Chondrocyte (in vitro differentiated cells): Measurements from ENCODE around the gene SLC22A23. TPM values are rescaled to one million over a fixed set of nuclear protein-coding genes. Genes with fewer than 3 reads are reported as not detected.
A peak's percentile ranks its signal among the peaks of the same experiment; 100 is the strongest.

Experiments used
- DNase-seq: peaks from one replicate; pipeline ENCODE4 v3.0.0; 2021; ENCODE audit warnings: mixed read lengths, low spot score
- H3K27ac Mint-ChIP-seq: one replicate; pipeline ENCODE4 v1.8.0; 2021; ENCODE audit warnings: mild to moderate bottlenecking, moderate library complexity, mixed read lengths; ENCODE audit not compliant: unreplicated experiment
- H3K27me3 Mint-ChIP-seq: 2 replicates; pipeline ENCODE4 v1.8.0; 2021; ENCODE audit warnings: low read depth, mixed read lengths
- H3K36me3 Mint-ChIP-seq: 2 replicates; pipeline ENCODE4 v1.8.0; 2021; ENCODE audit warnings: low read depth, mixed read lengths
- H3K4me1 Mint-ChIP-seq: 2 replicates; pipeline ENCODE4 v1.8.0; 2021; ENCODE audit warnings: low read depth, mild to moderate bottlenecking, mixed read lengths
- H3K4me3 Mint-ChIP-seq: one replicate; pipeline ENCODE4 v1.8.0; 2021; ENCODE audit warnings: mild to moderate bottlenecking, moderate library complexity, mixed read lengths; ENCODE audit not compliant: unreplicated experiment
- H3K9me3 Mint-ChIP-seq: 2 replicates; pipeline ENCODE4 v1.8.0; 2021; ENCODE audit warnings: low read depth, mixed read lengths
- total RNA-seq: library from RNA; stranded (reverse); gene quantifications from 3 replicates; pipeline ENCODE4 v1.2.1, GENCODE V29; 2021
- TF ChIP-seq, protein P1 (sequence below): fragments of 200-600 bp; sonication (generic); IDR thresholded peaks from 2 replicates; pipeline ENCODE4 v1.5.0; 2021; ENCODE audit warnings: antibody characterized with exemption, mild to moderate bottlenecking, moderate library complexity

SLC22A23 gene
- total RNA-seq, 1 donor from 2014 or later, result 36.4 TPM

DNA sequence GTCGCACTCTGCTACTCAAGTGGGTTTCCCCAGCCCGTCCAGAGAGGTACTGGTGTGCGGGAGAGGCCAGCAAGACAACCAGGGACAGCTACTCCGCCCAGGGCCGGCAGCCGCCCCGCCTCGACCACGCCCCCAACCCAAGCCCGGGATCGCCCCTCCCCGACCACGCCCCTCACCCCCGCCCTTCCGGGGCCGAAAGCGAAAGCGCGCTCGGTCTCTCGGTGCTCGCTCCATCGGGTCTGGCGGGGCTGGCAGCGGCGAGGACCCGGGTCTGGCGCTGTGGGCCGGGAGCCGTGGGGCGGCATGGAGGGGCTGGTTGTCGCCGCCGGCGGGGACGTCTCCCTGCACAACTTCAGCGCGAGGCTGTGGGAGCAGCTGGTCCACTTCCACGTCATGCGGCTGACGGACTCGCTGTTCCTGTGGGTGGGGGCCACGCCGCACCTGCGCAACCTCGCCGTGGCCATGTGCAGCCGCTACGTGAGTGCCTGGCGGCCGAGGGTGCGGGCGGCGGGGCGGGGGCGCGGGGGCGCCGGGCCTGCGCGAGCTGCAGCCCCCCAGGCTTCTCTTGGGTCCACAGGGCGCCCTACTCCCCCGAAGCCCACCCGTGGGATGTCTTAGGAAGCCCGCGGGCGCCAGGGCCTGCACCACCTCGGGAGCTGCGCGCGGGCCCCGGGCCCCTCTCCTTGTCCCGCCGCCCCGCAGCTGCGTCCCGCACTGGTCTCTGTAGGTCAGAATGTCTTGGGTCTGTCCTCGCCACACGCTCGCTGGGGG is 197.9 kb downstream of the SLC22A23 start, which contains the start of gene PSMG4:
Gene PSMG4 (plus strand): TSS at position 228 of the 771 bp plus-strand sequence. CDS start 76 bp downstream, at position 304.
- H3K27me3 Mint-ChIP-seq, result no peaks in the 10 kb centered on the region
- TF ChIP-seq, protein P1, sequence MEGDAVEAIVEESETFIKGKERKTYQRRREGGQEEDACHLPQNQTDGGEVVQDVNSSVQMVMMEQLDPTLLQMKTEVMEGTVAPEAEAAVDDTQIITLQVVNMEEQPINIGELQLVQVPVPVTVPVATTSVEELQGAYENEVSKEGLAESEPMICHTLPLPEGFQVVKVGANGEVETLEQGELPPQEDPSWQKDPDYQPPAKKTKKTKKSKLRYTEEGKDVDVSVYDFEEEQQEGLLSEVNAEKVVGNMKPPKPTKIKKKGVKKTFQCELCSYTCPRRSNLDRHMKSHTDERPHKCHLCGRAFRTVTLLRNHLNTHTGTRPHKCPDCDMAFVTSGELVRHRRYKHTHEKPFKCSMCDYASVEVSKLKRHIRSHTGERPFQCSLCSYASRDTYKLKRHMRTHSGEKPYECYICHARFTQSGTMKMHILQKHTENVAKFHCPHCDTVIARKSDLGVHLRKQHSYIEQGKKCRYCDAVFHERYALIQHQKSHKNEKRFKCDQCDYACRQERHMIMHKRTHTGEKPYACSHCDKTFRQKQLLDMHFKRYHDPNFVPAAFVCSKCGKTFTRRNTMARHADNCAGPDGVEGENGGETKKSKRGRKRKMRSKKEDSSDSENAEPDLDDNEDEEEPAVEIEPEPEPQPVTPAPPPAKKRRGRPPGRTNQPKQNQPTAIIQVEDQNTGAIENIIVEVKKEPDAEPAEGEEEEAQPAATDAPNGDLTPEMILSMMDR, result no peak
- H3K4me1 Mint-ChIP-seq, result peaks cover 34% of the 10 kb centered on the region
- peaks cover 4% of the 10 kb centered on the region for H3K9me3 Mint-ChIP-seq
- peak within 1 kb of the TSS; percentile 93 for H3K4me3 Mint-ChIP-seq
- peak within 1 kb of the TSS; percentile 92 for H3K27ac Mint-ChIP-seq
- H3K36me3 Mint-ChIP-seq, result no peaks in the 10 kb centered on the region
- peak; percentile 97 for DNase-seq

DNA sequence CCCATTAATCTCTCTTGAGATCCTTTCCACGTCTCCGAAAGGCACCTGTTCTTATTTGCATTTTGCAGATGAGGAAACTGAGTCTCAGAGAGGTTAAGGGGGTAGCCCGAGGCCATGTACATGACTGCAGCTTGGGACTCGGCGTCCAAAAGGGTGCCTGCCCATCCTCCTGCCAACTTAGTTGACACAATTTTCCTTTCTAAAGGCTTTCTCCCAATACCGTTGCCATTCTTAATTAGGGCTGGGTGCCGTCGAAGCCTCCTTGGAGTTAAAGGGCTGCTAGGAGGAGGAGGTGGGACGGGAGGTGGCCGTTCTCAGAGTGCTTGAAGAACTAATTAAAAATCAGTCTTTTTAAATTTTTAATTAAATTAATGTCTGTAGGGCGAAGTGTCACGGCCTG is 198.6 kb downstream of the SLC22A23 start:
- no peak overlapping the region for H3K27ac Mint-ChIP-seq
- H3K27me3 Mint-ChIP-seq, result no peaks in the 10 kb centered on the region
- TF ChIP-seq, protein P1, result no peak
- no peaks in the 10 kb centered on the region for H3K36me3 Mint-ChIP-seq
- H3K4me3 Mint-ChIP-seq, result peak overlapping the region; percentile 65
- peaks cover 4% of the 10 kb centered on the region for H3K9me3 Mint-ChIP-seq
- peaks cover 30% of the 10 kb centered on the region for H3K4me1 Mint-ChIP-seq
- DNase-seq, result no peak

DNA sequence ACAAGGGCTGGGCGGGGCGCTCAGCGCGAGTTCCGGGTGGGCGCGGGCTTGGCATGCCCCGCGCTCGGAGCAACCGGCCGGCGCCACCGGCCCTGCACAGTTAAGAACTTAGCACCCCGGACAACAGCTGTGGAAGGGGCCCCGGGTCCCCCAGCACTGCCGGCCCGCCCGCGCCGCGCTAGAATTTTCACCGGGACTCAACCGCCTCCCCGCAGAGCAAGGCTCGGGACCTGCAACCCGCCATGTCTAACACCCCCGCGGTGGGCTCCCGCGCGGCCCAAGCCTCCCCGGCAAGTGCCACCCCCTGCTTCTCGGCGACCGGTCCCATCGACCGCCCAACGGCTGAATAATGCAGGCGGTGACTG is 203.3 kb downstream of the SLC22A23 start:
- Mint-ChIP-seq H3K4me3 (no peak overlapping the region), H3K9me3 (peaks cover 4% of the 10 kb centered on the region), H3K36me3 (no peaks in the 10 kb centered on the region), H3K27me3 (no peaks in the 10 kb centered on the region), H3K27ac (no peak overlapping the region), H3K4me1 (peaks cover 19% of the 10 kb centered on the region)
- TF ChIP-seq, protein P1, result no peak
- DNase-seq, result no peak

DNA sequence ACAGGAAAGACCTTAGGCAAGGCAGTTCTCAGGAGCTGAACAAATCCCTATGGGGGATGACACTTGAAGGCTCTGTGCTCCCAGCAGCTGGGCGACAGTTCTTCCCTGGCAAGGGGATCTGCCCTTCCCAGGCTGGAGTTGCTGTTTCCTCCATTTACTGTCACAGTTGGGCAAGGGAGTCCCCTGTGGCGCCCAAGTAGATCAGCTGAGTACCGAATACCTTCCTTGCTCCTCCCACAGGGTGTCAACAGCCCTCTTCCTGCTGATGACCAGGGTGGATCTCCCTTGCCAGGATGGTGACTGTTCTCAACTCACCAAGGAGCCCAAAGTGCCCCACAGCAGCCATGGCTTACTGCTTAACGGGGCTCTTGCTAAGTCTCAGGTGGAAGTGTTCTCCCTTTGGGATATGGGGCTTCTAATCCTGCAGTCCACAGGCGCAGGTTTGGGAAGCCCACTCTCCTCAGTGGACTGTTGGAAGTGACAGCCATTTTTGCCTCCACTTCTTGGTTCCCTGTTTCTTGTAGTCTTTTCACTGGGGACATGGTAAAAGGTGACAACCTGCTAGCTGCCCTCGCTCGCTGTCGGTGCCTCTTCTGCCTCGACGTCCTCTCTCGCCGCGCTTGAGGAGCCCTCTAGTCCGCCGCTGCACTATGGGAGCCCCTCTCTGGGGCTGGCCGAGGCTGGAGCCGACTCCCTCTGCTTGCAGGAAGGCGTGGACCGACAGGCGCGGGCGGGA is 203.8 kb downstream of the SLC22A23 start:
- peaks cover 4% of the 10 kb centered on the region for H3K9me3 Mint-ChIP-seq
- DNase-seq, result no peak
- no peaks in the 10 kb centered on the region for H3K36me3 Mint-ChIP-seq
- TF ChIP-seq, protein P1, result no peak
- H3K27me3 Mint-ChIP-seq, result no peaks in the 10 kb centered on the region
- H3K27ac Mint-ChIP-seq, result no peak overlapping the region
- H3K4me3 Mint-ChIP-seq, result no peak overlapping the region
- peaks cover 24% of the 10 kb centered on the region for H3K4me1 Mint-ChIP-seq

DNA sequence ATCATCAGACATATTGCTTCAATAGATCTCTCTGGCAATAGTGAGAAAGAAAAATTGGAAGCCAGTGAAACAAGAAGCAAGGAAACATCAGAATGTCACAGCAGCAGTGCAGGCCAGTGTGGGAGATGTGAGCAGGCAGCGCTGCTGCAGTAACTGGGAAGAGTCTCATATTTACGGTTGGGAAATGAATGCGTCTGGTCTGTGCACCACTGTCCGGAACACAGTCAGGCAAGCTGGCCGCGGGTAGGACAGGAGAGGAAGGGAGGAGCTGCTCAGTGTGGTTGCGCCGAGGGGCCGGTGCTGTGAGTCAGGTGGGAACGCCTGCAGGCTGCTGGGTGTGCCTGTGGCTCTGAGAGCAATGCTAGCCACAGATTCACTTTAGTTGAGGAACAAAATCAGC is 204.5 kb downstream of the SLC22A23 start:
- Mint-ChIP-seq H3K4me1 (peaks cover 31% of the 10 kb centered on the region), H3K9me3 (peaks cover 4% of the 10 kb centered on the region), H3K4me3 (no peak overlapping the region), H3K36me3 (no peaks in the 10 kb centered on the region), H3K27ac (no peak overlapping the region), H3K27me3 (no peaks in the 10 kb centered on the region)
- DNase-seq, result no peak
- TF ChIP-seq, protein P1, result no peak
